Esophagus squamous epithelium (tissue), 5 donors: ENCODE results near the gene NPHP3. TPM values are rescaled to one million over a fixed set of nuclear protein-coding genes. Genes with fewer than 3 reads are reported as not detected.

ENCODE experiments used
- DNase-seq: peaks from one replicate; lab custom pipeline; 2025; lab: John Stamatoyannopoulos, UW
- H3K27ac ChIP-seq, 4 donors: fragments of 200-600 bp; sonication (generic); one replicate each; pipeline ENCODE4 v1.5.1; 2016 to 2019; ENCODE audit warnings: mild to moderate bottlenecking in 1 of 4
- H3K27me3 ChIP-seq, 4 donors: fragments of 200-600 bp; sonication (generic); 1 replicate in 3 of 4; 2 replicates in 1 of 4; pipeline versions ENCODE4 v1.5.1 to v1.6.0; 2017 to 2021; ENCODE audit warnings: antibody characterized with exemption in 1 of 4
- H3K36me3 ChIP-seq, 3 donors: fragments of 200-600 bp; sonication (generic); one replicate each; pipeline ENCODE4 v1.5.1; 2016 to 2019
- H3K4me1 ChIP-seq, 3 donors: fragments of 200-600 bp; sonication (generic); one replicate each; pipeline ENCODE4 v1.5.1; 2017 to 2019
- H3K4me3 ChIP-seq, 4 donors: fragments of 200-600 bp; sonication (generic); 1 replicate in 3 of 4; 2 replicates in 1 of 4; pipeline ENCODE4 v1.5.1; 2016 to 2019; ENCODE audit warnings: mild to moderate bottlenecking in 2 of 4, moderate library complexity in 1 of 4
- H3K9me3 ChIP-seq, 3 donors: fragments of 200-600 bp; sonication (generic); one replicate each; pipeline ENCODE4 v1.5.1; 2016 to 2019
- POLR2A ChIP-seq, 4 donors: fragments of 450-650 bp; IDR thresholded peaks; one replicate each; pipeline ENCODE4 v1.6.1; 2017; ENCODE audit warnings: antibody characterized with exemption in 4 of 4, mild to moderate bottlenecking in 4 of 4, moderate library complexity in 3 of 4
- WGBS, 2 donors: methylation state at CpG; one replicate each; pipeline ENCODE4 v1.1.5; 2018; 5-methylcytosine and 5-hydroxymethylcytosine counted together
- intact Hi-C: fragments of 100-400 bp; cut with DNase I; formaldehyde crosslinking; loops from one replicate; pipeline ENCODE4 v1.15.0; 2022
- total RNA-seq, 4 donors: library from RNA; depleted of rRNA; stranded (reverse); fragments of >200 nt; gene quantifications; one replicate each; pipeline ENCODE4 v1.1.0, GENCODE V29; 2016
- TF ChIP-seq, protein P1 (sequence below), 6 experiments: fragments of 450-650 bp in 4 of 6; fragments of 200-600 bp in 2 of 6; sonication (generic) in 2 of 6; IDR thresholded peaks; one replicate each; pipeline ENCODE4 v1.5.1; 2016 to 2019; ENCODE audit warnings: antibody characterized with exemption in 6 of 6, mild to moderate bottlenecking in 4 of 6, moderate library complexity in 4 of 6
- donor health status: DM: yes; HTN: yes; CAD: no.

Gene NPHP3, protein sequence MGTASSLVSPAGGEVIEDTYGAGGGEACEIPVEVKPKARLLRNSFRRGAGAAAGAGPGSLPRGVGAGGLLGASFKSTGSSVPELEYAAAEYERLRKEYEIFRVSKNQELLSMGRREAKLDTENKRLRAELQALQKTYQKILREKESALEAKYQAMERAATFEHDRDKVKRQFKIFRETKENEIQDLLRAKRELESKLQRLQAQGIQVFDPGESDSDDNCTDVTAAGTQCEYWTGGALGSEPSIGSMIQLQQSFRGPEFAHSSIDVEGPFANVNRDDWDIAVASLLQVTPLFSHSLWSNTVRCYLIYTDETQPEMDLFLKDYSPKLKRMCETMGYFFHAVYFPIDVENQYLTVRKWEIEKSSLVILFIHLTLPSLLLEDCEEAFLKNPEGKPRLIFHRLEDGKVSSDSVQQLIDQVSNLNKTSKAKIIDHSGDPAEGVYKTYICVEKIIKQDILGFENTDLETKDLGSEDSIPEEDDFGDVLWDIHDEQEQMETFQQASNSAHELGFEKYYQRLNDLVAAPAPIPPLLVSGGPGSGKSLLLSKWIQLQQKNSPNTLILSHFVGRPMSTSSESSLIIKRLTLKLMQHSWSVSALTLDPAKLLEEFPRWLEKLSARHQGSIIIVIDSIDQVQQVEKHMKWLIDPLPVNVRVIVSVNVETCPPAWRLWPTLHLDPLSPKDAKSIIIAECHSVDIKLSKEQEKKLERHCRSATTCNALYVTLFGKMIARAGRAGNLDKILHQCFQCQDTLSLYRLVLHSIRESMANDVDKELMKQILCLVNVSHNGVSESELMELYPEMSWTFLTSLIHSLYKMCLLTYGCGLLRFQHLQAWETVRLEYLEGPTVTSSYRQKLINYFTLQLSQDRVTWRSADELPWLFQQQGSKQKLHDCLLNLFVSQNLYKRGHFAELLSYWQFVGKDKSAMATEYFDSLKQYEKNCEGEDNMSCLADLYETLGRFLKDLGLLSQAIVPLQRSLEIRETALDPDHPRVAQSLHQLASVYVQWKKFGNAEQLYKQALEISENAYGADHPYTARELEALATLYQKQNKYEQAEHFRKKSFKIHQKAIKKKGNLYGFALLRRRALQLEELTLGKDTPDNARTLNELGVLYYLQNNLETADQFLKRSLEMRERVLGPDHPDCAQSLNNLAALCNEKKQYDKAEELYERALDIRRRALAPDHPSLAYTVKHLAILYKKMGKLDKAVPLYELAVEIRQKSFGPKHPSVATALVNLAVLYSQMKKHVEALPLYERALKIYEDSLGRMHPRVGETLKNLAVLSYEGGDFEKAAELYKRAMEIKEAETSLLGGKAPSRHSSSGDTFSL (N-terminal part only)
- total RNA-seq, result 10 to 100 TPM in 1 of 4 donors, 1 to 10 TPM in 3; 7.1 to 27.8 (median 9.1) TPM

DNA sequence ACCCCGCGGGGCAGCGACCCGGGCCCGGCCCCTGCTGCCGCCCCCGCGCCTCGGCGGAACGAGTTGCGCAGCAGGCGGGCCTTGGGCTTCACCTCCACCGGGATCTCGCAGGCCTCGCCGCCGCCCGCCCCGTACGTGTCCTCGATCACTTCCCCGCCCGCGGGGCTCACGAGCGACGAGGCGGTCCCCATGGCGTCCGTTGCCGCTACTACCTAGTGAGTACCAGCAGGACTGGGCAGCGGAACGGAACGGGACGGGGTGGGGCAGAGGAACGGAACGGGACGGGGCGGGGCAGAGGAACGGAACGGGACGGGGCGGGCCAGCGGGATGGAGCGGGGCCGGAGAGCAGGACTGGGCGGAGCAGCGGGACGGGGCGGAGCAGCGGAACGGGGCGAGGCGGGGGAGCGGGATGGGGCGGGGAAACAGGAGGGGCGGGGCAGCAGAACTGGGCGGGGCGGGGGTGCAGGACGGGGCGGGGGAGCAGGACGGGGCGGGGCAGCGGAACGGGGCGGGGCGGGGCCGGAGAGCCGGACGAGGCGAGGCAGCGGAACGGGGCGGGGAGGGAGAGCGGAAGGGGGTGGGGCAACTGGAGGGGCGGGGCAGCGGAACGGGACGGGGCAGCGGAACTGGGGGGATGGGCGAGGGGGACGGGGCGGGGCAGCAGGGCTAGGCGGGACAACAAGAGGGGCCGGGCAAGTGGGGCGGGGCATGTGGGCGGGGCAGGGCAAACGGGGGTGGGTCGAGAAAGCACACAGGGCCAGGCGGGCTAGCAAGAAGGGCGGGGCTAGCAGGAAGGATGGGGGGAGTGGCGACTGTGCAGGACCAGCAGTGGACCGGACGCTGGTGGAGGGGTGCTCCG lies at the start of gene NPHP3:
TSS of gene NPHP3 (minus strand) at position 245 of the 859 bp plus-strand sequence. CDS start at position 191, 54 bp downstream.
- intact Hi-C loops, result loop anchor here (10.0 kb wide), 1 partner anchor 702 kb away; no protein-coding TSS in a partner anchor
- TF ChIP-seq, protein P1, sequence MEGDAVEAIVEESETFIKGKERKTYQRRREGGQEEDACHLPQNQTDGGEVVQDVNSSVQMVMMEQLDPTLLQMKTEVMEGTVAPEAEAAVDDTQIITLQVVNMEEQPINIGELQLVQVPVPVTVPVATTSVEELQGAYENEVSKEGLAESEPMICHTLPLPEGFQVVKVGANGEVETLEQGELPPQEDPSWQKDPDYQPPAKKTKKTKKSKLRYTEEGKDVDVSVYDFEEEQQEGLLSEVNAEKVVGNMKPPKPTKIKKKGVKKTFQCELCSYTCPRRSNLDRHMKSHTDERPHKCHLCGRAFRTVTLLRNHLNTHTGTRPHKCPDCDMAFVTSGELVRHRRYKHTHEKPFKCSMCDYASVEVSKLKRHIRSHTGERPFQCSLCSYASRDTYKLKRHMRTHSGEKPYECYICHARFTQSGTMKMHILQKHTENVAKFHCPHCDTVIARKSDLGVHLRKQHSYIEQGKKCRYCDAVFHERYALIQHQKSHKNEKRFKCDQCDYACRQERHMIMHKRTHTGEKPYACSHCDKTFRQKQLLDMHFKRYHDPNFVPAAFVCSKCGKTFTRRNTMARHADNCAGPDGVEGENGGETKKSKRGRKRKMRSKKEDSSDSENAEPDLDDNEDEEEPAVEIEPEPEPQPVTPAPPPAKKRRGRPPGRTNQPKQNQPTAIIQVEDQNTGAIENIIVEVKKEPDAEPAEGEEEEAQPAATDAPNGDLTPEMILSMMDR (IDR thresholded peaks at IDR 0.05), result peak in 1 of 6 experiments; percentile 10
- peak in 2 of 4 donors; percentile 68 to 90 for TF ChIP-seq POLR2A (IDR thresholded peaks at IDR 0.05)
- peaks cover 16 to 48% (median 17%) of the 10 kb centered on the region in 3 donors for H3K4me1 ChIP-seq
- peak within 1 kb of the TSS; percentile 61 to 86 (median 81) for H3K4me3 ChIP-seq
- no peaks in the 10 kb centered on the region for H3K27me3 ChIP-seq
- DNase-seq, result peak; percentile 97
- H3K9me3 ChIP-seq, result no peaks in the 10 kb centered on the region
- H3K27ac ChIP-seq, result peak within 1 kb of the TSS; percentile 92 to 98 (median 95)
- peaks cover 0 to 18% (median 0%) of the 10 kb centered on the region in 3 donors for H3K36me3 ChIP-seq
- WGBS, 2 donors, result 0 to 10% methylated on average over 4 of the region's 96 CpGs

DNA sequence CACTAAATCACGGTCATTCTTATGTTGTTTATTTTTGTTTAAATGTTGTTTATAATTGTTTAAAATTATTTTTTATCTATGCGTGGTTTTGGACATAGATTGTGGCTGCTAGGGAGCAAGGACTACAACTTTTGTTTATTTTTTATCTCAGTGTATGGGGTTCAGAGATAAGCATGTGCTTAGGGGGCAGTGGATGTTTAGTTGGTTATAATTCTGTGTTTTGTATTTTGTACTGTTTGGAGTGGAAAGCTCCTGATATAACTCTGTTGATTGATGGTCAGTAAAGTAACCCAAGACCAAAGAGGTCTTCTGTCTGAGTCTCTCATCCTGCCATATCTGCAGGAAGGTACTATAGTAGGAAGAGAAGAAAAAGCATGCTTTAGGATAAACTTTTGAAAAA lies 36.5 kb upstream of the NPHP3 start:
- intact Hi-C loops, result no loop called here
- WGBS, 2 donors, result 40 to 66% methylated on average over 2 of the region's 2 CpGs
- Histone ChIP-seq H3K4me1 (no peaks in the 10 kb centered on the region), H3K36me3 (no peaks in the 10 kb centered on the region), H3K4me3 (no peak overlapping the region), H3K27ac (no peak overlapping the region), H3K9me3 (no peaks in the 10 kb centered on the region), H3K27me3 (no peaks in the 10 kb centered on the region)
- TF ChIP-seq, protein P1 (IDR thresholded peaks at IDR 0.05), result no peak
- no peak for TF ChIP-seq POLR2A (IDR thresholded peaks at IDR 0.05)
- DNase-seq, result no peak

DNA sequence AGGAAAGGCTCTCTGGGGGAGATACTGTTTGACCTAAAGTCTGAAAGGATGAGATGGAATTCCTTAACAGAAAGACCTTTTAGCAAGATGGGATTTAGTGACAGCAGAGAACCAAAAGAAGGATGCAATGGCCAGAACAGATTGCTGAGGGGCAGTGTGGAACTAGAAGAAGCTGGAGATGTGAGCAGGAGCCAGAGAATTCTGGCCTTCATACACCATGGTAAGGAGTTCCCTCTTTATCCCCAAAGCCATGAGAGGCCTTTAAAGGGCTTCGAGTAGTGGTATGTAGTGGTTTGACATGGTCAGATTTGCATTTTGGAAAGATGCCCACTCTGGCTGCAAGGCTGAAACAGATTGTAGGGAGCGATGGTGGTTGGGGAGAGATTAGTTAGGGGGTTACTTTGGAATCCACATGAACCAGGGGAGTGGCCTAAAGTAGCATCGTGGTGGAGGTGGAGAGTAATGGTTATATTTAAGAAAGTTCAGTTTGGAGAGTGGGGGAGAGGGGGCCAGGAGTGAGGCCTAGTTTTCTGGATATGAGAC lies 34.0 kb upstream of the NPHP3 start:
- WGBS, 2 donors, result 54 to 66% methylated on average over 3 of the region's 3 CpGs
- no peak overlapping the region for H3K27ac ChIP-seq
- no peak for TF ChIP-seq POLR2A (IDR thresholded peaks at IDR 0.05)
- TF ChIP-seq, protein P1 (IDR thresholded peaks at IDR 0.05), result no peak
- no peaks in the 10 kb centered on the region for H3K36me3 ChIP-seq
- no peaks in the 10 kb centered on the region for H3K27me3 ChIP-seq
- intact Hi-C loops, result no loop called here
- DNase-seq, result no peak
- H3K4me1 ChIP-seq, result no peaks in the 10 kb centered on the region
- no peak overlapping the region for H3K4me3 ChIP-seq
- no peaks in the 10 kb centered on the region for H3K9me3 ChIP-seq

DNA sequence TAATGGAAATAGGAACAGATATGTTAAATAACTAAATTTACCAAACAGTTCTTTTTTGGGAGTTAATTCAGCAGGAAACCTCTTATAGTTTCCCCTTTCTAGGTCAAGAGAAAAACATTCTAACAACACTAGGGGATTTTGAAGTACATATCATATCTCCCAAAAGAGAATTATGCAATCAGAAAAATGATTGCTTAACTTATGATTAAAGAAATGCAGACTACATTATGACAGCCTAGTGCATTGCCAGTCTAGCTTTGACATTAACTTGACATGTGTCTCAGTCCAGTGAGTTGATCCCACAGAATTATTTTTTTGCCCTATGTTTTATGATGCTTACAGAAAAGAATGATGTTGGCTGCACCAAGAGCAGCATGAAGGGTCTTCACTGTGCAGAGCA lies 31.7 kb upstream of the NPHP3 start:
- Histone ChIP-seq H3K27me3 (no peaks in the 10 kb centered on the region), H3K4me1 (no peaks in the 10 kb centered on the region), H3K9me3 (no peaks in the 10 kb centered on the region), H3K4me3 (no peak overlapping the region), H3K27ac (no peak overlapping the region), H3K36me3 (no peaks in the 10 kb centered on the region)
- TF ChIP-seq POLR2A (IDR thresholded peaks at IDR 0.05), result no peak
- TF ChIP-seq, protein P1 (IDR thresholded peaks at IDR 0.05), result no peak
- intact Hi-C loops, result no loop called here
- no peak for DNase-seq
